Amygdala (tissue), 56 donors: ENCODE data around the gene RNF135.
A peak's percentile ranks its signal among the peaks of the same experiment; 100 is the strongest.
"Not testable (repeated sequence)": the region's sequence is repeated elsewhere in the genome, so short reads cannot be mapped to it uniquely, and the experiment has no call there.

Experiments used
- DNase-seq, 56 donors: peaks; one replicate each; lab custom pipeline; 2025; lab: John Stamatoyannopoulos, UW

RNF135 gene

GRCh38 chr17:30997270-30997669 lies 26.4 kb downstream of the RNF135 start:
- no peak for DNase-seq

GRCh38 chr17:30997842-30998241 lies 27.0 kb downstream of the RNF135 start:
- DNase-seq = no peak

- DNase-seq = no peak
Measured at GRCh38 chr17:31002047-31002446, 31.2 kb downstream of the RNF135 start.

- no peak for DNase-seq
Measured at GRCh38 chr17:31003225-31003866, 32.5 kb downstream of the RNF135 start.

- DNase-seq = no peak
Measured at GRCh38 chr17:31004160-31004559, 33.3 kb downstream of the RNF135 start.

GRCh38 chr17:31007695-31008373 lies 37.0 kb downstream of the RNF135 start:
- DNase-seq = no peak

GRCh38 chr17:31008374-31009041 lies 37.7 kb downstream of the RNF135 start:
- DNase-seq = peak in 44 of 56 donors; percentile 9 to 76 (median 42)

- DNase-seq = peak in 8 of 56 donors; percentile 14 to 47 (median 22)
Measured at GRCh38 chr17:31009042-31009702, 38.3 kb downstream of the RNF135 start.

- not testable (repeated sequence) for DNase-seq
Measured at GRCh38 chr17:31010014-31010413, 39.2 kb downstream of the RNF135 start.

- DNase-seq = no peak
Measured at GRCh38 chr17:31013844-31014243, 43.0 kb downstream of the RNF135 start.

GRCh38 chr17:31015639-31016038 lies 44.8 kb downstream of the RNF135 start:
- DNase-seq = no peak

GRCh38 chr17:31019004-31019403 lies 48.2 kb downstream of the RNF135 start:
- DNase-seq = no peak

GRCh38 chr17:31023171-31023570 lies 52.3 kb downstream of the RNF135 start:
- not testable (repeated sequence) for DNase-seq

- no peak for DNase-seq
Measured at GRCh38 chr17:31031841-31032240, 61.0 kb downstream of the RNF135 start.

- not testable (repeated sequence) for DNase-seq
Measured at GRCh38 chr17:31035611-31036010, 64.8 kb downstream of the RNF135 start.

- not testable (repeated sequence) for DNase-seq
Measured at GRCh38 chr17:31040837-31041236, 70.0 kb downstream of the RNF135 start.

GRCh38 chr17:31042378-31042777 lies 71.5 kb downstream of the RNF135 start:
- not testable (repeated sequence) for DNase-seq

- DNase-seq = not testable (repeated sequence)
Measured at GRCh38 chr17:31046856-31047425, 76.1 kb downstream of the RNF135 start.

GRCh38 chr17:31048142-31048541 lies 77.3 kb downstream of the RNF135 start:
- no peak for DNase-seq

- DNase-seq = no peak
Measured at GRCh38 chr17:31048780-31049179, 77.9 kb downstream of the RNF135 start.
